SU-DHL-6 (cell line): ENCODE results near the gene PDGFD.

ENCODE experiments used
- H2AFZ ChIP-seq: fragments of 200-600 bp; sonication (generic); 2 replicates; pipeline ENCODE4 v1.6.1; 2014; ENCODE audit warnings: low read depth, mild to moderate bottlenecking, moderate library complexity, mixed read lengths, antibody characterized with exemption, low read length; ENCODE audit not compliant: severe bottlenecking
- H3F3A ChIP-seq: fragments of 200-600 bp; shearing (Covaris generic); 2 replicates; pipeline ENCODE4 v1.6.0; 2016; ENCODE audit warnings: antibody characterized with exemption, mild to moderate bottlenecking; ENCODE audit not compliant: insufficient read depth
- H3K27ac ChIP-seq: fragments of 200-600 bp; sonication (generic); 2 replicates; pipeline ENCODE4 v1.5.1; 2016; ENCODE audit warnings: low read depth, mild to moderate bottlenecking, low read length, moderate library complexity, mixed read lengths
- H3K27me3 ChIP-seq: fragments of 200-600 bp; sonication (generic), shearing (Covaris generic); 2 replicates; pipeline ENCODE4 v1.6.0; 2014; ENCODE audit warnings: mild to moderate bottlenecking, low read length
- H3K36me3 ChIP-seq: fragments of 200-600 bp; sonication (generic); 2 replicates; pipeline ENCODE4 v1.6.1; 2014; ENCODE audit warnings: mild to moderate bottlenecking, low read length, mixed read lengths
- H3K4me2 ChIP-seq: fragments of 300-600, 200-600 bp; shearing (Covaris generic), sonication (generic); 2 replicates; pipeline ENCODE4 v1.6.0; 2014; ENCODE audit warnings: low read length, low read depth, mild to moderate bottlenecking; ENCODE audit not compliant: poor library complexity, severe bottlenecking
- H3K4me3 ChIP-seq: fragments of 200-600 bp; sonication (generic); 2 replicates; pipeline ENCODE4 v1.5.1; 2014; ENCODE audit warnings: antibody characterized with exemption, low read length, mild to moderate bottlenecking, mixed read lengths; ENCODE audit not compliant: insufficient read depth, poor library complexity, severe bottlenecking
- H3K79me2 ChIP-seq: fragments of 200-600 bp; sonication (generic); 2 replicates; pipeline ENCODE4 v1.6.1; 2014; ENCODE audit warnings: mild to moderate bottlenecking, low read length, moderate library complexity; ENCODE audit not compliant: insufficient read depth
- H3K9ac ChIP-seq: fragments of 200-600 bp; sonication (generic); 2 replicates; pipeline ENCODE4 v1.7.0; 2014; ENCODE audit warnings: mild to moderate bottlenecking, low read length
- H3K9me2 ChIP-seq: fragments of 200-600 bp; sonication (generic); replicated peaks from 2 replicates; pipeline ENCODE4 v1.6.1; 2014; ENCODE audit warnings: low read length; ENCODE audit not compliant: insufficient read depth
- H3K9me3 ChIP-seq: fragments of 200-600 bp; sonication (generic); 2 replicates; pipeline ENCODE4 v1.6.1; 2014; ENCODE audit warnings: low read length, mixed read lengths; ENCODE audit not compliant: insufficient read depth
- H4K20me1 ChIP-seq: fragments of 200-600 bp; sonication (generic); 2 replicates; pipeline ENCODE4 v1.6.1; 2014; ENCODE audit warnings: low read depth, mild to moderate bottlenecking, antibody characterized with exemption, low read length, moderate library complexity, mixed read lengths
- CTCF ChIP-seq: fragments of 200-600 bp; sonication (generic); IDR thresholded peaks from one replicate; pipeline ENCODE4 v1.5.1; 2017; ENCODE audit warnings: antibody characterized with exemption, mild to moderate bottlenecking, low read length, moderate library complexity; ENCODE audit not compliant: insufficient read depth, poor library complexity, severe bottlenecking
- EZH2phosphoT487 ChIP-seq: fragments of 200-600 bp; sonication (generic), shearing (Covaris generic); conservative IDR thresholded peaks from 2 replicates; pipeline ENCODE4 v1.6.1; 2018; ENCODE audit warnings: mild to moderate bottlenecking, antibody characterized with exemption, low read length, moderate library complexity, mixed read lengths

PDGFD gene

GRCh38 chr11:103980108-103980507, 183.8 kb downstream of the PDGFD start:
- no peaks in the 10 kb centered on the region for H3K27me3 ChIP-seq
- H3K9me2 ChIP-seq: no peaks in the 10 kb centered on the region
- H3K36me3 ChIP-seq: 0 out of 2 replicates have a peak, but pooled peaks cover 2% of the 10 kb centered on the region
- H3K9me3 ChIP-seq: no peaks in the 10 kb centered on the region
- H3K27ac ChIP-seq: no peak overlapping the region
- H3F3A ChIP-seq: no peaks in the 10 kb centered on the region
- no peak overlapping the region for H3K4me3 ChIP-seq
- TF ChIP-seq CTCF: no peak
- TF ChIP-seq EZH2phosphoT487: no peak
- no peak overlapping the region for H2AFZ ChIP-seq
- no peak overlapping the region for H3K9ac ChIP-seq
- H3K4me2 ChIP-seq: no peak overlapping the region
- H4K20me1 ChIP-seq: no peaks in the 10 kb centered on the region
- H3K79me2 ChIP-seq: no peaks in the 10 kb centered on the region

DNA sequence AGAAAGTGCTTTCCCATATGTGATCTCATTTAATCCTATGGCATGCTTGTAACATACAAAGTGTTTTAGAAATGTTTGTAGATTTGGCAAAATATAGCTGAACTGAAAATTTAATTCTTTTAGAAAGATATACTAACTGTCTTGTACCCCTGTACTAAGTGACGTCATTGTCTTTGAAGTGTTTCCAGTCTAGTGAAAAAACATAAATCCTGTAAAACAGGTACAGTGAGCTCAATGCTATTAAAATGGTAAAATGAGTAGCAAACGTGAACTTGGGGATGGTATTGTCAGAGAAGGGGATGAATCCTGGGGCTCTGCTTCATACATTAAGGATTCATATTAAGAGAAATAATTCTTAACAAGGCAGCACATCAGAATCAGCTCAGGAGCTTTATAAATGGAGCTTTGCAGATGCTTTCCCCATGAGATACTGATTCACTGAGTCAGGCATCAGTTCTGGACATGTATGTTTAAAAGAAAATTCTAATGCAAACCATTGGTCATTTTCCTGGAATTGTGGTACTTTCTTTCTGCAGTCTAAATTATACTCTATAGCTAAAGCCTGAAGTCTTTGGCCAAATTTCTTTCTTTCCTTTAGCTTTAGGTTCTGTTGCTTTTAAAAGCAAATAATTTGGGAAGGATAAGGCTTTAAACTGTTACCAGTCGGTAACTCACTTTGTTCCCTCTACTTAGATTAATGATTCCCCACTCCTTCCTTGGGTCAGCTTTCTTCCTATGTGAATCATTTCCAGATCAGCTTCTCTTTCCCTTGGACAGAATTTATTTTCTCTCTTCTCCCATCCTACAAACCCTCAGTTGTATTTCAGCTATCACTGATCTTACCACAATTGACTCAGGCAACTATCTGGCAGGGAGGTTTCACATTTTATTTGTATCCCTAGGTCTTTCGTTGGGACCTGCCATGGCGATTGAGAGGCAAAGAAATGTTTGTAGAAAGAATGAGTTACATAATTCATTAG, 185.0 kb downstream of the PDGFD start:
- Histone ChIP-seq H3K27ac (no peak overlapping the region), H3K79me2 (no peaks in the 10 kb centered on the region), H3K9ac (no peak overlapping the region), H3K4me3 (no peak overlapping the region), H3K9me2 (no peaks in the 10 kb centered on the region), H3K9me3 (no peaks in the 10 kb centered on the region), H3K4me2 (no peak overlapping the region), H3K36me3 (0 out of 2 replicates have a peak, but pooled peaks cover 2% of the 10 kb centered on the region), H3F3A (no peaks in the 10 kb centered on the region), H4K20me1 (no peaks in the 10 kb centered on the region), H2AFZ (no peak overlapping the region), H3K27me3 (no peaks in the 10 kb centered on the region)
- no peak for TF ChIP-seq EZH2phosphoT487
- no peak for TF ChIP-seq CTCF

- Histone ChIP-seq H3K4me2 (no peak overlapping the region), H3K79me2 (no peaks in the 10 kb centered on the region), H3K36me3 (peaks cover 7% of the 10 kb centered on the region), H3K9ac (no peak overlapping the region), H3K9me2 (no peaks in the 10 kb centered on the region), H3K9me3 (no peaks in the 10 kb centered on the region), H3K4me3 (no peak overlapping the region), H2AFZ (no peak overlapping the region), H4K20me1 (no peaks in the 10 kb centered on the region), H3F3A (no peaks in the 10 kb centered on the region), H3K27me3 (no peaks in the 10 kb centered on the region), H3K27ac (no peak overlapping the region)
- TF ChIP-seq CTCF (no peak), EZH2phosphoT487 (no peak)
Measured at GRCh38 chr11:103972013-103972412, 191.9 kb downstream of the PDGFD start.
